Measurements from ENCODE around the gene IL31RA.

The IL31RA gene

GRCh38 chr5:55919625-55920024, 68.5 kb downstream of the IL31RA start:
- TF ChIP-seq ZNF274 (IDR thresholded peaks at IDR 0.05; ENCODE audit: low read depth, low read length) = no peak
- H3K4me3 ChIP-seq (ENCODE audit: low read length) = no peak overlapping the region

GRCh38 chr5:55920784-55921183, 69.6 kb downstream of the IL31RA start:
- no peak overlapping the region for H3K4me3 ChIP-seq (ENCODE audit: low read length)
- TF ChIP-seq ZNF274 (IDR thresholded peaks at IDR 0.05; ENCODE audit: low read depth, low read length) = no peak

- TF ChIP-seq ZNF274 (IDR thresholded peaks at IDR 0.05; ENCODE audit: low read depth, low read length) = no peak
- H3K4me3 ChIP-seq (ENCODE audit: low read length) = no peak overlapping the region
Observed at GRCh38 chr5:55921617-55922016, 70.5 kb downstream of the IL31RA start.

- no peak for TF ChIP-seq ZNF274 (IDR thresholded peaks at IDR 0.05; ENCODE audit: low read depth, low read length)
- peak overlapping the region; percentile 42; the same call in 1 of the 2 replicates for H3K4me3 ChIP-seq (ENCODE audit: low read length)
Observed at GRCh38 chr5:55923177-55923771, 72.1 kb downstream of the IL31RA start.

GRCh38 chr5:55923865-55924500, 72.8 kb downstream of the IL31RA start:
- no peak overlapping the region for H3K4me3 ChIP-seq (ENCODE audit: low read length)
- no peak for TF ChIP-seq ZNF274 (IDR thresholded peaks at IDR 0.05; ENCODE audit: low read depth, low read length)

- TF ChIP-seq ZNF274 (IDR thresholded peaks at IDR 0.05; ENCODE audit: low read depth, low read length) = no peak
- H3K4me3 ChIP-seq (ENCODE audit: low read length) = no peak overlapping the region
Observed at GRCh38 chr5:55924744-55925143, 73.6 kb downstream of the IL31RA start.

GRCh38 chr5:55925181-55925580, 74.0 kb downstream of the IL31RA start:
- no peak for TF ChIP-seq ZNF274 (IDR thresholded peaks at IDR 0.05; ENCODE audit: low read depth, low read length)
- H3K4me3 ChIP-seq (ENCODE audit: low read length) = no peak overlapping the region

- H3K4me3 ChIP-seq (ENCODE audit: low read length) = no peak overlapping the region
- TF ChIP-seq ZNF274 (IDR thresholded peaks at IDR 0.05; ENCODE audit: low read depth, low read length) = no peak
Observed at GRCh38 chr5:55925712-55926111, 74.6 kb downstream of the IL31RA start.

- no peak for TF ChIP-seq ZNF274 (IDR thresholded peaks at IDR 0.05; ENCODE audit: low read depth, low read length)
- no peak overlapping the region for H3K4me3 ChIP-seq (ENCODE audit: low read length)
Observed at GRCh38 chr5:55926476-55926875, 75.3 kb downstream of the IL31RA start.

- no peak for TF ChIP-seq ZNF274 (IDR thresholded peaks at IDR 0.05; ENCODE audit: low read depth, low read length)
Observed at GRCh38 chr5:55927861-55928655, 76.9 kb downstream of the IL31RA start.

GRCh38 chr5:55929020-55929799, 78.1 kb downstream of the IL31RA start:
- TF ChIP-seq ZNF274 (IDR thresholded peaks at IDR 0.05; ENCODE audit: low read depth, low read length) = no peak
- no peak overlapping the region for H3K4me3 ChIP-seq (ENCODE audit: low read length)

More at GRCh38 chr5:55927861-55928655, 76.9 kb downstream of the IL31RA start:
- H3K4me3 ChIP-seq (ENCODE audit: low read length) = no peak overlapping the region

GRCh38 chr5:55932700-55933099, 81.5 kb downstream of the IL31RA start:
- no peak for TF ChIP-seq ZNF274 (IDR thresholded peaks at IDR 0.05; ENCODE audit: low read depth, low read length)
- H3K4me3 ChIP-seq (ENCODE audit: low read length) = no peak overlapping the region

- H3K4me3 ChIP-seq (ENCODE audit: low read length) = no peak overlapping the region
- no peak for TF ChIP-seq ZNF274 (IDR thresholded peaks at IDR 0.05; ENCODE audit: low read depth, low read length)
Observed at GRCh38 chr5:55933377-55934114, 82.4 kb downstream of the IL31RA start.

All from GM08714 (cell line).